HG02884 (cell line): Measurements from ENCODE around the gene PRPSAP1.
"Not testable (repeated sequence)": the region's sequence is repeated elsewhere in the genome, so short reads cannot be mapped to it uniquely, and the experiment has no call there.

Experiments used
- ATAC-seq: cut with Tn5 transposase; IDR thresholded peaks from one replicate; pipeline ENCODE4 v1.9.1; 2021; ENCODE audit warnings: mild to moderate bottlenecking, moderate library complexity; ENCODE audit not compliant: unreplicated experiment

PRPSAP1 gene

DNA sequence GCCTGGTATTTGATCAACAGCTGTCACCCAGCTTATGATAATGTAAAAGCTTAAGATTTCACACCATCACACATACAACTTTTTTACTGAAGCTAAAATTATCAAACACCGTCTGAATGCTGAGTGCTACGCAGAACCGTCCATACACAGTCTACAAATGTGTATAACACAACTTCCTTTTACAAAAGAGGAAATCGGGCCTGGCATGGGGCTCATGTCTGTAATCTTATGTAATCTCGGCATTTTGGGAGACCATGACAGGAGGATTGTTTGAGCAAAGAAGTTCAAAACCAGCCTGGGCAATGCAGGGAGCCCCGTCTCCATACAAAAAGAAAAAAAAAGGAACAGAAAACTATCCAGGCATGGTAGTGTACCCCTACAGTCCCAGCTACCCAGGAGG is 26.0 kb downstream of the PRPSAP1 start:
- ATAC-seq: no peak

DNA sequence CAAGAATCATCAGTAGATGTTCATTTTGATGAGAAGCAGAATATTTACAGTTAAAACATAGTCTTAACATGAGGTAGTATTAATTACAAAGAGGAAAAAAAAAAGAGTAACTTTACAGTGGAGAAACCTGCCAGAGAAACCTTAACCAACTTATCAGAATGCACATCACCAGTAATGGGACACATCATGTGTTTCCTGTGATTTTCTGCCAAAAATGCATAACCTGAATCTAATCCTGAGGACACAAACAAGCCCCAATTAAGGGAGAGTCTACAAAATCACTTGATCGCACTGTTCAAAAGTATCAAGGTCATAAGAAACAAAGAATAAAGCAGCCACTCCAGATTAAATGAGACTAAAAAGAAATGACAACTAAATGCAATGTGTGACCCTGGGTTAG is 27.4 kb downstream of the PRPSAP1 start:
- ATAC-seq: no peak

DNA sequence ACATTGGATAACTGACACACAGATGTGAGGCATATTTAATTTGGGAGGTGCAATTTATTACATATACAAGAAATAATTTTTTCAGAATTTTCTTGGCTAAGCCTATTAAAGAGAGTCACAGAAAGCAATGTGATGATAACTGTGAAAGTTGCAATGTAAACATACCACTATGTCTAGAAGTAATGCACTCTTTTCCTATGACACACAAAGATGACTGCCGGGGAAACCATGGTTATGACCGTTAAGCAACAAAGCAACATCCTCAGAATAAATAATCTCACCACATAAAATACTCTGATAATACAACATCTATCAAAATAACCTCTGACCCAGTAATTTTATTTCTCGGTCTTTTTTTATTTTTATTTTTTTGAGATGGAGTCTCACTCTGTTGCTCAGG is 35.1 kb downstream of the PRPSAP1 start:
- no peak for ATAC-seq

DNA sequence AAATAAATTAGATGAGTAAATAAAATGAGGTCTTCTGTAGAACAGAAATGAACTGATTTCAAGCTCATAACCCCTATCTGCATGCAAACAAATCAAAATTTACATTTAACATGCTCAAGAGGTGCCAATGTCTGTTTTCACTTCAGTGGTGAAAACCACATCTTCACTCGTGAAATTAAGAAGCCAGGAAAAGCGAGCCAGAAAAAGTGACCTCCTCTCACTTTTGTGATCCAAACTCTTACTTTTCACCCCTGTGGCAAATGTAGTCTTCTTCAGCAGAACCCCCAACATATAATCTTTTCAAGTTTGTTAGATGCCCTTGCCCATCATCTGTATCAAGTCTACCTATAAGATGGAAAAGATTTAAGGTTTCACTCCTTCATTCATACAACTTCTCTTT is 36.2 kb downstream of the PRPSAP1 start:
- no peak for ATAC-seq

DNA sequence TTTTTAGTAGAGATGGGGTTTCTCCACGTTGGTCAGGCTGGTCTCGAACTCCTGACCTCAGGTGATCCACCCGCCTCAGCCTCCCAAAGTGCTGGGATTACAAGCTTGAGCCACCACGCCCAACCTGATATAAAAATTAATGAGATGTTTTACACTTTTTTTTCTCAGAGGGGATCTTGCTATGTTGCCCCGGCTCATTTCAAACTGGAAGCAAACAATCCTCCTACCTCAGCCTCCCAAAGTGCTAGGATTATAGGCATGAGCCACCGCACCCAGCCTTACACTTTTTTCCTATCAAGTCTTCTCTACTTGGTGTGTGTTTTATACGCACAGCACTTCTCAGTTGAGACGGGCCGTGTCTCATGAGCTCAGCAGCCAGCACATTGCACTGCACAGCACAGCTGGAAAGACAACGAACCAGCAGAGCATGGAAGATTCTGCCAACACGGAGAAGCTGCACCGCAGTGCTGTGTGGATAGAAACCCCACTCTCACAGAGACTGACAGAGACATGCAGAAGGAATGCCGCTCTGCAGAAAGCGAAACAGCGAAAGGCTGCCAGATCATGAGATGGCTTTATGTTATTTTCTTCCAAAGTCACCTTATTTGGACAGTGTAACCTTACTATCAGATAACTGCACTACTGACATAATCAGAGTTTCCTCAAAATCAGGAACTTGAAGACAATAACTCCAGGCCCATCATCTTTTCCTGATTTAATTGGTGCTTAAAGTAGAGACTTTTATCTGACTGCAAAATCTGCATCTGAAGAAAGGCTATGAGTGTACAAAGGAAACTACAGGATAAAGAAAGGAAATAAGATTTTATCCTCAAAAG is 39.1 kb downstream of the PRPSAP1 start:
- ATAC-seq: no peak

DNA sequence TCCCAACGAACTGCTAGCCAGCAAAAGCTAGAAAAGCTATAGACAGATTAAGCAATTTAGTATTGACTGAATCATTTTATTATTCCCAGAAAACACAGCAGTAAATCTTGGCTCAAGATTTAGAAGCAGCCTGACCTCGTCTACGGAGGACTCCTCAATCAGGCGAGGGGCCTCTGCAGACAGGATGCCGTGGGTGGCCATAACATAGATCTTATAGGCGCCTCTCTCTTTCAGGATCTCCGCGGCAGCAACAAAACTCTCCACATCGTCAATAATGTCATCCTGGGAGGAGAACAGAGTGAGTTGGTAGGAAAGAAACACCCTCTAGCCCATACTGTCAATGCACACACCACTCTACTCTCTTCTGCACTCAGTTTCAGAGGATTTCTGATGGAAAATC is 41.0 kb downstream of the PRPSAP1 start:
- no peak for ATAC-seq

DNA sequence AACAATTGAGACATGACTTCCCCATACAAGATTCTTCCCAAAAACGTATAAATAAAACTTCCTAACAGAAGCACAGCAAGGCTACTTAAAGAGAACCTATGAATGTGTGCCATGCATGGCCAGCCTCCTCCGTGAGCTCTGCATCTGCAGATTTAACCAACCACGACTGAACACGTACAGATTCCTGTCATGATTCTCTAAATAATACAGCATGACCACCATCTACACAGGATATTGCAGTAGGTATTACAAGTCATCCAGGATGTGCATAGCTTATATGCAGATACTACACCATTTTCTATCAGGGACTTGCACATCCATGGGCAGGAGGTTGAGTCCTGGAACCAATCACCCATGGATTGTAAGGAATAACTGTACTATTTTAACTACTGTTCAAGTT is 44.3 kb downstream of the PRPSAP1 start:
- no peak for ATAC-seq

DNA sequence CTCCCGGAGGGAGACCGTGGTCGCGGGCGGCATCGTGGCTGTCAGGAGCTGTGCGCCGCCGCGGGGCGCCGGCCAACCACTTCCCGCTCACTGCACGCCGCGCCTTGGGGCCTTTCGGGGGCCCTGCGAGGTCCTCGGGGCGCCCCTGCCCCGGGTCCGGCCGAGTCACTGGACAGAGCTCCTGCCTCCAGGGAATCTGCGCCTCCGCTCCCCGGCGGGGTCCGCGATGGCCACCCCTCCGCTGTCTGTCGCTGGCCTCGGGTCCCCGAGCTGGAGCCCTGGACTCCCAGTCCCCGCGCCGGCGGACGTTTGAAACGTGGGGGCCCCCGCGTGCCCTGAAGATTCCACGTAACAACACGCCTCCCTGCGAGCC is 45.8 kb downstream of the PRPSAP1 start, which contains the start of gene QRICH2:
Gene QRICH2, minus strand, starts transcription at position 311 of the 373 bp plus-strand sequence. Its CDS starts 278 bp downstream, at position 33.
- ATAC-seq: no peak

DNA sequence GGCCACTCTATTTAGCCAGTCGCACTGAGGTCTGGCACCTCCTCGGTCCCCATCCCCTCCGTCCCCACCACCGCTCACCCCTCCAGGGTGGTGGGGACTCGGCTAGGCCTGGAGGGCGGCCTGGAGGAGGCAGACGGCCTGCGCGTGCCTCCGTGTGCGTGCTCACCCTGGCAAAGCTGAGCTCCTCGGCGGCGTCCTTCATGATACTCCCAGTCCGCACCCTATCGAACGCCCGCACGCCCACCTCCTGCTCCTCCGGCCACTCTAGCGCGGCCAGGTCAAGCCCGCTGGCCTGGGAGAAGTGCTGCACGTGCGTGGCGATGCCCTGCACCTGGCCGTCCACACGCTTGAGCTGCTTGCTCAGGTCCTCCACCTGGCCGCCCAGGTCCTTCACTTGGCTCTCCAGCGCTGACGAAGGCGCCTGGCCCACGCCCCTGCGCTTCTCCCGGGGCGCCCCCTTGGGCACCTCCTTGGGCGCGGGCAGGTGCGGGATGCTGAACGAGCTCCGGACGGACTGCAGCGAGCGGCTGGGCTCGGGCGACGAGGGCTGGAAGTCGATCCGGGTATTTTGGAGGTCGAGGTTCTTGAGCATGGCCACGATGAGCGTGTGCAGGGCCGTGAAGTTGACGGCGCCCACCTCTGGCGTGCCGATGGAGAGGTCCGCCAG is 46.3 kb downstream of the PRPSAP1 start:
- no peak for ATAC-seq

DNA sequence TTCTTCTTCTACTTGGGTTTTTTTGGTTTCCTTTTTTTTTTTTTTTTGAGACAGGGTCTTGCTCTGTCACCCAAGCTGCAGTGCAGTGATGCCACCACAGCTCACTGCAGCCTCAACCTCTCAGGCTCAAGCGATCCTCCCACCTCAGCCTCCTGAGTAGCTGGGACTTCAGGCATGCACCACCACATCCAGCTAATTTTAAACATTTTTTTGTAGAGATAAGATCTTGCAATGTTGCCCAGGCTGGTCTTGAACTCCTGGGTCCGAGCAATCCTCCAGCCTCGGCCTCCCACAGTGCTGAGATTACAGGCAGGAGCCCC is 48.6 kb downstream of the PRPSAP1 start:
- not testable (repeated sequence) for ATAC-seq

DNA sequence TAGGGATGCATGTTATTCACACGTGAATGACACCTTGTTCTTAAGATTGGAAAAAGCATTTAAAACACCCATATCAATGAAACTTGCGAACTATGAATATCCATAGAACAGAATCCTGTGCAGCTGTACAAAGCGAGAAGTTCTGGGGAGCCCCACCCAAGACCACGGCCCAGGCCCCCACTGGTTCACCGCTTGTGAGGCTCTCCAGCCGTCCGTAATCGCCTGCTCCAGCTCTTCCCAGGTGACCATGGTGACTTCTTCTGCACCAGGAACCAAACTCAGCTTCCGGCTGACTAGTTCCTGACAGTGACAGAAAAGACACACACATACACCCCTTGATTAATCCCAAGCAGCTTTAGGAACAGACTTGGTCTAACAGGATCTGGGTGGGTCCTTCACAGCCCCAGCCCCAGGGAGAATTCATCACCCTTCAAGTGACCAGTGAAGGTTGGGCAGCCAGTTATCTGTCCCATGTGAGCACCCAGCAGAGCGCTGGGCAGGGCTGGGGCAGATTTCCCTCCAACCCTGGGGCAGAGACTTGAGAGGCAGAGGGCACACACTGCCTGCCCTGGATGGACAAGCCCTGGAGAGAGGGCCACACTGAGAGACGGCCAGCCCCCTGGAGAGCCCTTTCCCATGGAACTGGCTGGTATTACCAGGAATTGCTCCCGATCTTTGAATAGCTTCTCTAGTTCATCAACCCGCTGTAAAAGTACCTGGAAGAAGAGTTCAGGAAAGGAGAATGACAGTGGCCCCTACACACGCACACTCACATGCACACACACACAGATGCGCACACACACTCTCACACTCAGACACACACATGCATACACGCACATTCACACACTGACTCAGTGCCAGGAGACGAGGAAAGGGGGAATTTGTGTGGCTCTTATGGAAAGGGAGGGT is 49.2 kb downstream of the PRPSAP1 start:
- ATAC-seq: no peak

DNA sequence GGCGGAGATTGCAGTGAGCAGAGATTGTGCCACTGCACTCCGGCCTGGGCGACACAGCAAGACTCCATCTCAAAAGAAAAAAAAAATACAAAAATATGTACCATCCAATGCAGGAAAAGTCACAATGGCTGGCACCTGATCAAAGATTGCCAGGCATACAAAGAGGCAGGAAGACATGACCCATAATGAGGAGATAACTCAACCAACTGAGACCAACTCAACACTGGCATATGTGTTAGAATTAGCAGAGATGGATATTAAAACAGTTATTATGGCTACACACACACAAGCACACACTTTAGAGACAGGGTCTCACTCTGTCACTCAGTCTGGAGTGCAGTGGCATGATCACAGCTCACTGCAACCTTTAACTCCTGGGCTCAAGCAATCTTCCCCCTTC is 56.3 kb downstream of the PRPSAP1 start:
- no peak for ATAC-seq

DNA sequence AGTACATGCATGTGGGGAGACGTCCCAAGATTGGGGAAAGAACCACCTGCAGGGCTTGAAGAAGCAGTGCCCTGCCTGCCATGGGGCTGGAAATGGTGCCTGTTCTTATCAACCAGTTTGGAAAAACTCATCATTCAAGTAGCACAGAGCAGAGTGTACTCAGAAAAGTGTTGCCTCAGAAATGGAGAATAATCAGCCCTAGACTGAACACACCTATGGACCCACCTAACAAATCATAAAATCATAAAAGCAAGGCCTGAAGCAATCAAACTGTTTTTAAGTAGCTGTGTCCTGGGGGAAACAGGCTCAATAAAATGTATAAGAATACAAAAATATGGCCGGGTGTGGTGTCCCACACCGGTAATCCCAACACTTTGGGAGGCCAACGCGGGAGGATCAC is 56.8 kb downstream of the PRPSAP1 start:
- ATAC-seq: no peak

DNA sequence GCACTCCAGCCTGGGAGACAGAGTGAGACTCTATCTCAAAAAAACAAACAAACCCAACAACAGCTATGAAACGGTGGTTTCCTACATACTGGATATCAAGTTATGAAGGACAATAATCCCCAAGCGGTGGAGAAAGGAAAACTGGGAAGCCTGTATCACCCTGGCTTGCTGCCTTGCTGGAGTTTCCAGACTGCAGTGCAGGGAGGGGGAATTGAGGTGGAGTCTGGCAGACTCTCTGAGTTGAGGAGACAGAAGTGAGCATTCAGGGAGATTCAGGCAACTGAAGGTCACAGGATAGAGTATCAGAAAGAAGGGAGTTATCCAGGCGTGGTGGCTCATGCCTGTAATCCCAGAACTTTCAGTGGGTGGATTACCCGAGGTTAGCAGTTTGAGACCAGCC is 57.5 kb downstream of the PRPSAP1 start:
- ATAC-seq: no peak

DNA sequence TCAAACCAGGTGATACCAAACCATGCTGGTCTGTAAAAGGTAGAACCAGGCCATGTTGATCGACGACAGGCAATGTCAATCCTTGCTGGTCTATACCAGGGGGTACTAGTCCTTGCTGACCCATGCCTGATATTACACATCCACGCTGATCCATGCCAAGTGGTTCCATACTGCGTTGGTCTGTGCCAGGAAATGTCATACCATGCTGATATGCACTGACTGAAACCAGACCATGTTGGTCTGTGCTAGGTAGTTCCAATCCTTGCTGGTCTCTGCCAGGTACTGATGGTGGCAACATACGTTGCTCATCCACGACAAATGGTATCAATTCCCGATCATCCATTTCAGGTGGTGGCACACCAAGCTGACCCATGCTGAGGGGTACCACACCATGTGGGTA is 60.6 kb downstream of the PRPSAP1 start:
- ATAC-seq: no peak

DNA sequence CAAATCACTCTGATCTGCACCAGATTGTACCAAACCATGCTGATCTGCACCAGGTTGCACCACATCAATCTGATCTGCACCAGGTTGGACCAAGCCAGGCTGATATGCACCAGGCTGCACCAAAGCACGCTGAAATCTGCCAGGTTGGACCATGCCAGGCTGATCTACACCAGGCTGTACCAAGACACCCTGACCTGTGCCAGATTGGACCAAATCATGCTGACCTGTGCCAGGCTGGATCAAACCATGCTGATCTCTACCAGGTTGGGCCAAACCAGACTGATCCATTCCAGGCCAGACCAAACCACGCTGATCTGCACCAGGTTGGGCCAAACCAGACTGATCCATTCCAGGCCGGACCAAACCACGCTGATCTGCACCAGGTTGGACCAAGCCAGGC is 61.1 kb downstream of the PRPSAP1 start:
- ATAC-seq: no peak

DNA sequence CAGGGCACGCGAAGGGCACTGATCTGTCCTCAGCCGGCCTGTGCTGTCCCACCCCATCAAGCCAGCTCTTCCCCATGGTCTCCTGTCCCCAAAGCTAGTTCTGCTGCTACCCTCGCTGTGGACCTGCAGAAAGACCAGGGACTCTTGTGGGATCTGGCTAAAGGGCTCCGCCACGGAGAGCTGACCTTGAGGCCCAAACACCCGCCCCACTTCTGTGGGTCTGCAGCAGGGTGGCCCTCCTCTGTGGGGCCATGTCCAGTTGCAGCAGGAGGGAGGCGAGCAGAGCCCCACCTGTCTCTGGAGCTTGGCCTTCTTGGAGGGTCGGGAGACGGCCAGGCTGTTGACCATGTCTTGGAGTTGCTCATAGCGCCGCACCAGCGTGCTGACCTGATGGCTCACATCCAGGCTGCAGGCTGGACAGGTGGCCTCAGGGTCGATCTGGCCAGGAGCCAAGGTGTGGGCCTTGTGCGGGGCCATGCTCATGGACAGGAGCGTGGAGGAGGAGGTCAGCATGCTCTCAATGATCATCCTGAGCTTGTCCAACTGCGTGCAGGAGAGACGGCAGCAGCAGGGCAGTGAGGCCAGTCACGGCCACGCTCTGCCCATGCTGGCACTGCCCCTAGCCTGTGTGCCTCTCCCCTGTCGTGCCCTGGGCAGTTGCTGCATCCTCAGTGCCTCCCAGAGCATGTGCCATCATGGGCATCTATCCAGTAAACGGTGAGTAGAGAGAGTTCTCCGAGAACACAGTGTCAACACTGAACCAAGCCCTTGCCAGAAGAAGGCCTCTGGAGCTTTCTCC is 71.9 kb downstream of the PRPSAP1 start:
- ATAC-seq: no peak

DNA sequence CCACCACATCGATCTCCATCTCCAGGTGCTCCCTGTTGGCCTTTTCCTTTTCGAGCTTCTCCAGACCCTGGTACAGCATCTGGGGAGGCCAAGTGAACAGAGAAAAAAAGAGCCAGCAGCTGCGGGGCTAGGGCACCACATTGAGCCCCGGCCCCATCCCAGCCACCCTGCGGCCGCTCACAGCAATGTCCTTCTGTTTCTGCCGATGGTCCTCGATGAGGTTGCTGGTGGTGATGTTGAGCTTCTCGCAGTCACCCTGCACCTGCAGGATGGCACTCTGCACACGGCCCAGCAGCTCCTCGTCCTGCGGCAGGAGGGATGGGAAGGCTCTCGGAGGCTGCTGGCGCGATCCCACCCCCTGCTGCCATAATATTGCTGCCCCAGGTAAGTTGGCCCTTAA is 73.1 kb downstream of the PRPSAP1 start:
- ATAC-seq: no peak

DNA sequence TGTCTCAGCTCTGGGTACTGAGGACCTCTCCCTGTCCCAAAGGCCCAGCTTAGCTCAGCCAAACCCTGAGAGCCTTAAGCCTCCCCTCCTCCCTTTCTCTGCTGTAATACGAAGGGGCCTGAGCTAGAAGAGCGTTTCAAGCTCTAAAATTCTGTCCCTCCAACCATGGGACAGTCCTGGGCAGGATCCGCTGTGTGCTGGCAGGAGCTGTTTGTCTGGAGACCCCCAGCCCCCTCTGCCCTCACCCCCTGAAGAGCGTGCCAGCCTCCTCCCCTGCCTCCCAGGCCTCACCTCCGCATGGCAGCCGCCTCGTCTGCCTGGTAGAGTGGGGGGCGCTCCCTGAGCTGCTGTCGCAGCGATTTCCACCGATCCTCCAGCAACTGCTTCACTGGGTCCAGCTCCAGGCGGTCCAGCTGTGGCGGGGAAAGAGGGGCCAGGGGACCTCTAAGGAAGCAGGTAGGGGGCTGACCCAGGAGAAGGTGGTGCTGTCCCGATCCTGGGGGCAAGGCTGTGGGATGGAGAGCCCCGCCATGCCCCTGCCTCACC is 73.9 kb downstream of the PRPSAP1 start:
- no peak for ATAC-seq

DNA sequence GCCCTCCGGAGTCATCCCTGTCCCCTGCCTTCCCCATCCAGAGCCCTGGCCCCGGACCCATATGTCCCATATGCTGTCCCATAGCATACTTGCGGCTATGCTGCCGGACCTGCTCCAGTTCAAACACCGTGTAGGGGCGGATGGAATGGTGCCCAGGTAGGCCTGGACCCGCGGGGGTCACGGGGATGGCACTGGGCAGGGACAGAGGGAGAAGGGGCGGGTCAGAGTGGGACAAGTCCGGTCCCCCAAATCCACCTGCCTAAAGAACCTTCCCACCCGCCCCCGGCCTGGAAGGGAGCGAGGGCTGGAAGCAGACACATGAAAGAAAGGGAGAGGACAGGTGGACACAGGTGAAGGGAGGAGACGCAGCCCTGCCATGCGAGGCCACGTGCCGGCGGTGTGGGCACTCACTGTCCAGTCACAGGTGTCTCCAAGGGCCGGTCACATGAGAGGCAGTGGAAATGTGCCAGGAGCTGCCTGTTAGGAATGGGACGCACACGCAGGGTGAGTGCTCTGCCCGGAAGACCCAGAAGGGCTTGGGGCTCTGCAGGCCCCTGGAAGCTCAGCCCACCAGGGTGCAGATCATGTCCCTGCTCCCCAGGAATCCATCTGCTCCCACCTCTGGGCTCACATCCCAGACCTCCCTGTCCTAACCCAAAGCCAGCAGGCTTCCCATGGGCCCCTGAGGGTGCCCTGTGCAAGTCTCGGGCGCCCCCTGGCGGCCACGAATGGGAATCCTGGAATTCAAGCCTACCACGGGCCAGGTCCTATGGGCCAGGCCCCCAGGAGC is 74.6 kb downstream of the PRPSAP1 start:
- ATAC-seq: no peak
